CD14-positive monocyte (primary cell): Measurements from ENCODE around the gene KLRC1. TPM values are rescaled to one million over a fixed set of nuclear protein-coding genes. Genes with fewer than 3 reads are reported as not detected.

ENCODE experiments used
- DNase-seq, 3 donors: peaks; one replicate each; pipeline ENCODE4 v3.0.0-alpha.2; 2011 to 2022
- H2AFZ ChIP-seq: 2 replicates; pipeline ENCODE4 v1.6.0; 2012; ENCODE audit warnings: mild to moderate bottlenecking, low read depth, low read length, inconsistent platforms; ENCODE audit not compliant: insufficient read depth, poor library complexity, severe bottlenecking
- H3K27ac ChIP-seq, 2 donors: 1 replicate in 1 of 2; 2 replicates in 1 of 2; pipeline ENCODE4 v1.5.1; 2012 to 2013; ENCODE audit warnings: low read length in 2 of 2, control low read depth in 1 of 2, inconsistent platforms in 1 of 2, low read depth in 1 of 2, mild to moderate bottlenecking in 1 of 2
- H3K27me3 ChIP-seq, 2 donors: one replicate each; pipeline versions ENCODE4 v1.6.0 to v1.6.1; 2011 to 2013; ENCODE audit warnings: low read length in 2 of 2; ENCODE audit not compliant: control insufficient read depth in 2 of 2, insufficient read depth in 2 of 2
- H3K36me3 ChIP-seq, 2 donors: replicated peaks in 1 of 2; 1 replicate in 1 of 2; 2 replicates in 1 of 2; pipeline versions ENCODE4 v1.5.1 to v1.6.1; 2012 to 2013; ENCODE audit warnings: low read length in 2 of 2, control low read depth in 1 of 2, inconsistent platforms in 1 of 2, mild to moderate bottlenecking in 1 of 2; ENCODE audit not compliant: insufficient read depth in 2 of 2, control insufficient read depth in 1 of 2
- H3K4me1 ChIP-seq, 2 donors: 1 replicate in 1 of 2; 2 replicates in 1 of 2; pipeline versions ENCODE4 v1.5.1 to v1.6.1; 2012 to 2013; ENCODE audit warnings: low read length in 2 of 2, control low read depth in 1 of 2, inconsistent platforms in 1 of 2, mild to moderate bottlenecking in 1 of 2, moderate library complexity in 1 of 2; ENCODE audit not compliant: insufficient read depth in 2 of 2, control insufficient read depth in 1 of 2
- H3K4me2 ChIP-seq: replicated peaks from 2 replicates; pipeline ENCODE3; 2012; ENCODE audit warnings: low read length, moderate library complexity, mild to moderate bottlenecking; ENCODE audit not compliant: poor library complexity, severe bottlenecking; ENCODE audit errors: extremely low read depth
- H3K4me3 ChIP-seq, 3 experiments: fragments of 200-600 bp in 1 of 3; sonication (generic) in 1 of 3; replicated peaks in 1 of 3; 1 replicate in 2 of 3; 2 replicates in 1 of 3; pipeline ENCODE4 v1.5.1; 2011 to 2013; ENCODE audit warnings: low read length in 3 of 3, mild to moderate bottlenecking in 3 of 3, control low read depth in 2 of 3, low read depth in 2 of 3, inconsistent platforms in 1 of 3, moderate library complexity in 1 of 3
- H3K79me2 ChIP-seq: 2 replicates; pipeline ENCODE4 v1.6.0; 2012; ENCODE audit warnings: mild to moderate bottlenecking, control low read depth, inconsistent platforms, low read length, moderate library complexity; ENCODE audit not compliant: insufficient read depth
- H3K9ac ChIP-seq: 2 replicates; pipeline ENCODE4 v1.6.0; 2017; ENCODE audit warnings: low read length, mild to moderate bottlenecking; ENCODE audit not compliant: insufficient read depth, poor library complexity, severe bottlenecking
- H3K9me3 ChIP-seq, 2 donors: replicated peaks in 1 of 2; 1 replicate in 1 of 2; 2 replicates in 1 of 2; pipeline versions ENCODE4 v1.5.1 to v1.6.1; 2012 to 2013; ENCODE audit warnings: low read length in 2 of 2, control low read depth in 1 of 2; ENCODE audit not compliant: control insufficient read depth in 1 of 2, insufficient read depth in 1 of 2
- H4K20me1 ChIP-seq: 2 replicates; pipeline ENCODE4 v1.6.0; 2012; ENCODE audit warnings: mild to moderate bottlenecking, low read length, control low read depth, moderate library complexity; ENCODE audit not compliant: insufficient read depth
- H3K27ac Mint-ChIP-seq, 7 donors: one replicate each; pipeline ENCODE4 v1.8.0; 2020; ENCODE audit warnings: mild to moderate bottlenecking in 7 of 7, mixed read lengths in 7 of 7, moderate library complexity in 6 of 7, inconsistent platforms in 2 of 7
- H3K27me3 Mint-ChIP-seq, 3 donors: one replicate each; pipeline ENCODE4 v1.8.0; 2021 to 2022; ENCODE audit warnings: low read depth in 3 of 3, mild to moderate bottlenecking in 3 of 3, mixed read lengths in 3 of 3, moderate library complexity in 3 of 3, inconsistent platforms in 1 of 3
- H3K36me3 Mint-ChIP-seq, 2 donors: one replicate each; pipeline ENCODE4 v1.8.0; 2020; ENCODE audit warnings: mixed read lengths in 2 of 2, inconsistent platforms in 1 of 2, mild to moderate bottlenecking in 1 of 2
- H3K4me1 Mint-ChIP-seq: one replicate; pipeline ENCODE4 v1.8.0; 2020; ENCODE audit warnings: mild to moderate bottlenecking, mixed read lengths
- H3K4me3 Mint-ChIP-seq, 2 donors: one replicate each; pipeline ENCODE4 v1.8.0; 2020; ENCODE audit warnings: mild to moderate bottlenecking in 2 of 2, mixed read lengths in 2 of 2, moderate library complexity in 1 of 2
- H3K9me3 Mint-ChIP-seq, 7 donors: one replicate each; pipeline ENCODE4 v1.8.0; 2020 to 2022; ENCODE audit warnings: mixed read lengths in 7 of 7, mild to moderate bottlenecking in 6 of 7, moderate library complexity in 6 of 7, inconsistent platforms in 2 of 7
- WGBS: methylation state at CpG from one replicate; pipeline ENCODE4 v1.1.5; 2013; ENCODE audit warnings: missing lambda C conversion rate; ENCODE audit not compliant: insufficient coverage; 5-methylcytosine and 5-hydroxymethylcytosine counted together
- intact Hi-C, 2 donors: fragments of 100-400 bp; cut with micrococcal nuclease; formaldehyde crosslinking; loops; one replicate each; pipeline versions ENCODE4 v1.15.0 to v1.15.1; 2023
- polyA plus RNA-seq, 3 donors: library from polyadenylated mRNA; depleted of rRNA in 1 of 3; unstranded in 2 of 3; stranded (reverse) in 1 of 3; fragments of 300-500 nt in 2 of 3; fragments of >200 nt in 1 of 3; fragmentation: Illumina TruSeq in 2 of 3; gene quantifications; 1 replicate in 2 of 3; 2 replicates in 1 of 3; pipeline ENCODE4 v1.2.3, GENCODE V29; 2012 to 2021
- TF ChIP-seq, protein P1 (sequence below): fragments of 200-600 bp; IDR thresholded peaks from one replicate; pipeline ENCODE4 v1.8.0; 2022; ENCODE audit warnings: antibody characterized with exemption, mild to moderate bottlenecking

KLRC1 gene
- polyA plus RNA-seq, 3 donors = not detected

DNA sequence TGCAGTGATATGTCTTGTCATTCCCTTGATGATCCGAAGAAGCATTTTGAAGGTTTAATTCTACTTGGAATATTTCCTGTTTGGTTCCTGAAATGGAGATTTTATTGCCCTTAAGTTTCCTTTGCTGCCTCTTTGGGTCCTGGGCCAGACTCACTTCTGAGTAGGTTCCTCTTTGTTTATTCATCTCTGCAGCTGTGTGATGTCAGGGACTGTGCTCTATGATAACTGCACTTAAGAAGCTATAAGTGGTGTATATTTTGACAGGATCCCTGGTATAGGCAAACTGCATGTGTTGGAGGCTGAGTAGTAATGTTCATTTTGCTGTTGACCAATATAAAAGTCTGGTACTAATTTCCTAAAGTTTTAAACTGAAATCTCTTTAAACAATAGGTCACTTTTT, 43.8 kb downstream of the KLRC1 start, which contains the start of gene KLRC4:
KLRC4 (minus strand) TSS at position 366 of the 400 bp plus-strand sequence; CDS start at position 184, 182 bp downstream.
- no peak within 1 kb of the TSS for H3K4me3 Mint-ChIP-seq
- no peak within 1 kb of the TSS for H3K27ac Mint-ChIP-seq
- DNase-seq = peak; percentile 8 to 29 (median 10)
- H3K27ac ChIP-seq = no peak within 1 kb of the TSS
- peaks cover 0 to 16% of the 10 kb centered on the region in 2 donors for H3K27me3 ChIP-seq
- no peaks in the 10 kb centered on the region for H4K20me1 ChIP-seq
- H3K36me3 Mint-ChIP-seq = no peaks in the 10 kb centered on the region
- peaks cover 5 to 10% (median 9%) of the 10 kb centered on the region in 3 donors for H3K27me3 Mint-ChIP-seq
- no peaks in the 10 kb centered on the region for H3K79me2 ChIP-seq
- H3K4me1 Mint-ChIP-seq = peaks cover 12% of the 10 kb centered on the region
- no peaks in the 10 kb centered on the region for H3K9me3 ChIP-seq
- H3K9ac ChIP-seq = no peak within 1 kb of the TSS
- no peak within 1 kb of the TSS for H3K4me2 ChIP-seq
- no peak within 1 kb of the TSS for H3K4me3 ChIP-seq
- no peaks in the 10 kb centered on the region for H3K36me3 ChIP-seq
- no peak within 1 kb of the TSS for H2AFZ ChIP-seq
- intact Hi-C loops = loop anchor here in 1 of 2 donors (5.0 to 10.0 kb wide), 2 partner anchors 47 to 1245 kb away; no protein-coding TSS in a partner anchor
- WGBS = 0% methylated on average over 1 of the region's 1 CpG
- TF ChIP-seq, protein P1, sequence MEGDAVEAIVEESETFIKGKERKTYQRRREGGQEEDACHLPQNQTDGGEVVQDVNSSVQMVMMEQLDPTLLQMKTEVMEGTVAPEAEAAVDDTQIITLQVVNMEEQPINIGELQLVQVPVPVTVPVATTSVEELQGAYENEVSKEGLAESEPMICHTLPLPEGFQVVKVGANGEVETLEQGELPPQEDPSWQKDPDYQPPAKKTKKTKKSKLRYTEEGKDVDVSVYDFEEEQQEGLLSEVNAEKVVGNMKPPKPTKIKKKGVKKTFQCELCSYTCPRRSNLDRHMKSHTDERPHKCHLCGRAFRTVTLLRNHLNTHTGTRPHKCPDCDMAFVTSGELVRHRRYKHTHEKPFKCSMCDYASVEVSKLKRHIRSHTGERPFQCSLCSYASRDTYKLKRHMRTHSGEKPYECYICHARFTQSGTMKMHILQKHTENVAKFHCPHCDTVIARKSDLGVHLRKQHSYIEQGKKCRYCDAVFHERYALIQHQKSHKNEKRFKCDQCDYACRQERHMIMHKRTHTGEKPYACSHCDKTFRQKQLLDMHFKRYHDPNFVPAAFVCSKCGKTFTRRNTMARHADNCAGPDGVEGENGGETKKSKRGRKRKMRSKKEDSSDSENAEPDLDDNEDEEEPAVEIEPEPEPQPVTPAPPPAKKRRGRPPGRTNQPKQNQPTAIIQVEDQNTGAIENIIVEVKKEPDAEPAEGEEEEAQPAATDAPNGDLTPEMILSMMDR = no peak
- H3K9me3 Mint-ChIP-seq = peaks cover 0 to 4% (median 0%) of the 10 kb centered on the region in 7 donors
- H3K4me1 ChIP-seq = peaks cover 11 to 14% of the 10 kb centered on the region in 2 donors

DNA sequence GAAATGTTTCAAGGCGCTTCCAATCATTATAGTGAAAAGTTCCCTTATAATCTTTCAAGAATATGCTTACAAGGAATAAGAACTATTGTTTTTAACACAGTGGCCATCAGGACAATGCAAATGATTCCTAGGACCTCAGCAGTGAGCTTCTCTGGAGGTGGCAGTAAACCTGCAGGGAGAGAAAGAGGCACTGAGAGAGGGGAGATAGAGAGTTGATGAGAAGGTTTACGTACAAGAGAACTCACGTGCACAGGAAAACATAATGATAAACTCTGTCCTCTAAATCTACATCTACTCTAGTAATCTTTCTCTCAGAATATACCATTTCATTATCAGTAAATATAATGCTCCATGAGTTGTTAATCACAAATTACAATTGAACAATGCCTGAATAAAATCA, 44.3 kb downstream of the KLRC1 start:
- H3K36me3 ChIP-seq = no peaks in the 10 kb centered on the region
- no peak for DNase-seq
- no peak overlapping the region for H3K9ac ChIP-seq
- H3K27me3 Mint-ChIP-seq = peaks cover 4 to 9% (median 8%) of the 10 kb centered on the region in 3 donors
- H3K27ac ChIP-seq = no peak overlapping the region
- no peaks in the 10 kb centered on the region for H3K9me3 ChIP-seq
- intact Hi-C loops = loop anchor here in 1 of 2 donors (5.0 to 10.0 kb wide), 2 partner anchors 47 to 1244 kb away; no protein-coding TSS in a partner anchor
- H4K20me1 ChIP-seq = no peaks in the 10 kb centered on the region
- no CpG with 5 or more reads among the region's 3 CpGs for WGBS
- H3K4me1 Mint-ChIP-seq = peaks cover 12% of the 10 kb centered on the region
- TF ChIP-seq, protein P1 = no peak
- no peaks in the 10 kb centered on the region for H3K79me2 ChIP-seq
- H3K9me3 Mint-ChIP-seq = peaks cover 0 to 5% (median 0%) of the 10 kb centered on the region in 7 donors
- no peak overlapping the region for H3K4me3 ChIP-seq
- no peak overlapping the region for H2AFZ ChIP-seq
- no peak overlapping the region for H3K4me2 ChIP-seq
- no peak overlapping the region for H3K27ac Mint-ChIP-seq
- peaks cover 11 to 14% of the 10 kb centered on the region in 2 donors for H3K4me1 ChIP-seq
- H3K4me3 Mint-ChIP-seq = no peak overlapping the region
- H3K27me3 ChIP-seq = peaks cover 0 to 16% of the 10 kb centered on the region in 2 donors
- H3K36me3 Mint-ChIP-seq = no peaks in the 10 kb centered on the region
